ENCODE results near the gene RYR3. TPM values are rescaled to one million over a fixed set of nuclear protein-coding genes. Genes with fewer than 3 reads are reported as not detected.

Gene RYR3
- total and polyA plus RNA-seq, 10 of the 15 experiments (the other 5 are each of a cell fraction or from before 2014, with no cell fraction given) = under 0.01 to 0.44 (median 0.16) TPM; not detected in 5

DNA sequence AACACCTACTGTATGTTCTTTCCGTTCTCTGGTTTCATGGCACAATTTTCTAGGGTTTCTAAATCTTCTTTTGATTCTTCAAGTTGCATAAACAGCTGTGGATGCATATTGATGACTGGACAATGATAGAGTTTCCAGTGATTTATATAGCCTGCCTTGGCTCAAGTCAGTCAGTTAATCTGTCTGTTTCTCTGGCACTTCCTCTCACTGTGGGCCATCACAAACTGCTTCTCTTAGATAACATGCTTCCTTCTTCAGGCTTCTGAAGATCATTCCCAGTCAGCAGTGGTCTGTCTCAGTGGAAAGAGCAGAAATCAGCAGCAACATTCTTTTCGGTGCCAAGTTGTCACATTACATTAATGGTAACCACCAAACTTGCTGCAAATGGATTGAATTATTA lies 207.2 kb downstream of the RYR3 start:
- in situ Hi-C loops (cut with MboI) (no loop called here), intact Hi-C loops (cut with micrococcal nuclease; ENCODE audit: unreplicated experiment) (no loop called here)
- no peak overlapping the region for H3K4me2 ChIP-seq (ENCODE audit: control insufficient read depth, insufficient read depth)
- BruUV-seq (replicated peaks) = no TSS peak
- H3K27me3 ChIP-seq (replicated peaks in 1 of 2; ENCODE audit: control insufficient read depth in 2 of 2, insufficient read depth in 2 of 2, low read length in 1 of 2) = 0 out of 4 replicates have a peak, but pooled peaks cover 0 to 2% of the 10 kb centered on the region in 2 experiments
- H2AFZ ChIP-seq (ENCODE audit: control insufficient read depth, low read depth, low read length) = no peak overlapping the region
- FAIRE-seq (no peak), DNase-seq (ENCODE audit: low read depth, low spot score) (no peak), ATAC-seq (no peak)
- no peaks in the 10 kb centered on the region for H4K20me1 ChIP-seq (ENCODE audit: control insufficient read depth, insufficient read depth)
- CTCF ChIA-PET = interaction anchor here (1.6 kb wide), 1 partner anchor 23 kb away, joined by 3 read pairs; no protein-coding TSS in a partner anchor
- POLR2A ChIA-PET = no interaction called here
- no peaks in the 10 kb centered on the region for H3K9me3 ChIP-seq (replicated peaks; ENCODE audit: control insufficient read depth, insufficient read depth, low read length)
- H3K4me3 ChIP-seq = no peak overlapping the region
- 21% methylated on average over 2 of the region's 2 CpGs for WGBS (ENCODE audit: insufficient coverage, insufficient replicate concordance, low lambda C conversion rate, missing lambda C conversion rate)
- H3K36me3 ChIP-seq (ENCODE audit: control insufficient read depth in 2 of 2, insufficient read depth in 2 of 2, low read length in 1 of 2) = no peaks in the 10 kb centered on the region
- TF ChIP-seq SUPT20H (IDR thresholded peaks at IDR 0.05; ENCODE audit: borderline replicate concordance, control insufficient read depth, low read depth, low read length) (no peak), NBN (IDR thresholded peaks at IDR 0.05) (no peak)
- SMC1A ChIA-PET (ENCODE audit: uncharacterized antibody, unreplicated experiment) = interaction anchor here (0.7 kb wide), 1 partner anchor 26 kb away, joined by 3 read pairs; no protein-coding TSS in a partner anchor
- H3K9ac ChIP-seq (ENCODE audit: control insufficient read depth, insufficient read depth, low read length) = no peak overlapping the region
- H3K4me1 ChIP-seq (ENCODE audit: control insufficient read depth, insufficient read depth, low read length) = no peaks in the 10 kb centered on the region
- no peak overlapping the region for H3K27ac ChIP-seq (ENCODE audit: control insufficient read depth, insufficient read depth)
- RAD21 ChIA-PET (ENCODE audit: unreplicated experiment) = interaction anchor here (0.6 kb wide), 1 partner anchor 39 kb away, joined by 3 read pairs; no protein-coding TSS in a partner anchor
- H3K79me2 ChIP-seq (ENCODE audit: control insufficient read depth, insufficient read depth, low read length) = no peaks in the 10 kb centered on the region

DNA sequence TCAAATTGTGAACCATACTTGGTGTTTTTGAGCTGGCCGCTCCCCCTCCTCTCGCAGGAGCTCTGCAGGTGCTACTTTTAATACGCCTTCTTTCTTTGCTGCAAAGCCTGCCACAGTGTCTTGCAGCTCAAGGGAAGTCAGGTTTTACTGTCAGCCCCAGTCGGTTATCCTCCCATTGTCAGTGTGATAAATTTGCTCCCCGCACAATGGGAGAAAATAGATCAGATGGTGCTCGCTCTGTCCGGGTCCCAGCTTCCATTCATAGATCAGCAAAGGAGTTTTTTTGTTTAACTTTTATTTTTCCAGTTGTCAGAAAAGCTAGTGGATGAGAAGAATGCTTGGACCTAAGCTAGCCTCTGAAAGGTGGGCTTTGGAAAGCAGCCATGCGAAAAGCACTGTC lies 207.7 kb downstream of the RYR3 start:
- no peak for DNase-seq (ENCODE audit: low read depth, low spot score)
- no peak for TF ChIP-seq ESRRA (IDR thresholded peaks at IDR 0.05; ENCODE audit: low read length)
- TF ChIP-seq CBX3 (IDR thresholded peaks at IDR 0.05; ENCODE audit: borderline replicate concordance, low read depth) = no peak
- TF ChIP-seq IKZF1 (conservative IDR thresholded peaks at IDR 0.05) = no peak
- no peak for TF ChIP-seq RB1 (IDR thresholded peaks at IDR 0.05; ENCODE audit: borderline replicate concordance)
- TF ChIP-seq YBX1 (IDR thresholded peaks at IDR 0.05) = no peak
- no peak for TF ChIP-seq GATAD2B (conservative IDR thresholded peaks at IDR 0.05; ENCODE audit: low read depth)
- TF ChIP-seq RAD51 (IDR thresholded peaks at IDR 0.05) = no peak
- TF ChIP-seq EP300 (IDR thresholded peaks at IDR 0.05; ENCODE audit: borderline replicate concordance in 1 of 2, control insufficient read depth in 1 of 2, low read depth in 2 of 2, low read length in 2 of 2) = no peak
- TF ChIP-seq TCF7 (IDR thresholded peaks at IDR 0.05; ENCODE audit: borderline replicate concordance) = no peak
- no peak for TF ChIP-seq SUZ12 (IDR thresholded peaks at IDR 0.05; ENCODE audit: unreplicated experiment)

More for the DNA sequence above, 207.7 kb downstream of the RYR3 start:
- Histone ChIP-seq H3K27me3 (replicated peaks in 1 of 2; ENCODE audit: control insufficient read depth in 2 of 2, insufficient read depth in 2 of 2, low read length in 1 of 2) (0 out of 4 replicates have a peak, but pooled peaks cover 0 to 2% of the 10 kb centered on the region in 2 experiments), H2AFZ (ENCODE audit: control insufficient read depth, low read depth, low read length) (no peak overlapping the region), H4K20me1 (ENCODE audit: control insufficient read depth, insufficient read depth) (no peaks in the 10 kb centered on the region), H3K9me3 (replicated peaks; ENCODE audit: control insufficient read depth, insufficient read depth, low read length) (no peaks in the 10 kb centered on the region), H3K9ac (ENCODE audit: control insufficient read depth, insufficient read depth, low read length) (no peak overlapping the region), H3K79me2 (ENCODE audit: control insufficient read depth, insufficient read depth, low read length) (no peaks in the 10 kb centered on the region), H3K27ac (ENCODE audit: control insufficient read depth, insufficient read depth) (no peak overlapping the region), H3K4me3 (no peak overlapping the region), H3K4me1 (ENCODE audit: control insufficient read depth, insufficient read depth, low read length) (no peaks in the 10 kb centered on the region), H3K4me2 (ENCODE audit: control insufficient read depth, insufficient read depth) (no peak overlapping the region), H3K36me3 (ENCODE audit: control insufficient read depth in 2 of 2, insufficient read depth in 2 of 2, low read length in 1 of 2) (no peaks in the 10 kb centered on the region)
- WGBS (ENCODE audit: insufficient coverage, insufficient replicate concordance, low lambda C conversion rate, missing lambda C conversion rate) = 59% methylated on average over 8 of the region's 8 CpGs
- no TSS peak for BruUV-seq (replicated peaks)
- FAIRE-seq = no peak
- SMC1A ChIA-PET (ENCODE audit: uncharacterized antibody, unreplicated experiment) = interaction anchor here (0.7 kb wide), 1 partner anchor 27 kb away, joined by 3 read pairs; no protein-coding TSS in a partner anchor
- POLR2A ChIA-PET = no interaction called here
- RAD21 ChIA-PET (ENCODE audit: unreplicated experiment) = interaction anchor here (0.6 kb wide), 1 partner anchor 39 kb away, joined by 3 read pairs; no protein-coding TSS in a partner anchor
- intact Hi-C loops (cut with micrococcal nuclease; ENCODE audit: unreplicated experiment) = no loop called here
- in situ Hi-C loops (cut with MboI) = no loop called here
- CTCF ChIA-PET = interaction anchor here (1.6 kb wide), 1 partner anchor 24 kb away, joined by 3 read pairs; no protein-coding TSS in a partner anchor
- ATAC-seq = no peak
